Hindlimb muscle (tissue), 1 donor: ENCODE measurements around the gene ASNS. TPM values are rescaled to one million over a fixed set of nuclear protein-coding genes. Genes with fewer than 3 reads are reported as not detected.
A peak's percentile ranks its signal among the peaks of the same experiment; 100 is the strongest.
"Not testable (repeated sequence)": the region's sequence is repeated elsewhere in the genome, so short reads cannot be mapped to it uniquely, and the experiment has no call there.

Experiments
- DNase-seq: peaks from one replicate; pipeline ENCODE4 v3.0.0-alpha.2; 2013
- polyA plus RNA-seq: library from polyadenylated mRNA; unstranded; fragments of 120-200 nt; gene quantifications from one replicate; pipeline ENCODE4 v1.2.1, GENCODE V29; 2013; ENCODE audit not compliant: insufficient read length

ASNS gene, protein sequence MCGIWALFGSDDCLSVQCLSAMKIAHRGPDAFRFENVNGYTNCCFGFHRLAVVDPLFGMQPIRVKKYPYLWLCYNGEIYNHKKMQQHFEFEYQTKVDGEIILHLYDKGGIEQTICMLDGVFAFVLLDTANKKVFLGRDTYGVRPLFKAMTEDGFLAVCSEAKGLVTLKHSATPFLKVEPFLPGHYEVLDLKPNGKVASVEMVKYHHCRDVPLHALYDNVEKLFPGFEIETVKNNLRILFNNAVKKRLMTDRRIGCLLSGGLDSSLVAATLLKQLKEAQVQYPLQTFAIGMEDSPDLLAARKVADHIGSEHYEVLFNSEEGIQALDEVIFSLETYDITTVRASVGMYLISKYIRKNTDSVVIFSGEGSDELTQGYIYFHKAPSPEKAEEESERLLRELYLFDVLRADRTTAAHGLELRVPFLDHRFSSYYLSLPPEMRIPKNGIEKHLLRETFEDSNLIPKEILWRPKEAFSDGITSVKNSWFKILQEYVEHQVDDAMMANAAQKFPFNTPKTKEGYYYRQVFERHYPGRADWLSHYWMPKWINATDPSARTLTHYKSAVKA
- 11.3 TPM for polyA plus RNA-seq

DNA sequence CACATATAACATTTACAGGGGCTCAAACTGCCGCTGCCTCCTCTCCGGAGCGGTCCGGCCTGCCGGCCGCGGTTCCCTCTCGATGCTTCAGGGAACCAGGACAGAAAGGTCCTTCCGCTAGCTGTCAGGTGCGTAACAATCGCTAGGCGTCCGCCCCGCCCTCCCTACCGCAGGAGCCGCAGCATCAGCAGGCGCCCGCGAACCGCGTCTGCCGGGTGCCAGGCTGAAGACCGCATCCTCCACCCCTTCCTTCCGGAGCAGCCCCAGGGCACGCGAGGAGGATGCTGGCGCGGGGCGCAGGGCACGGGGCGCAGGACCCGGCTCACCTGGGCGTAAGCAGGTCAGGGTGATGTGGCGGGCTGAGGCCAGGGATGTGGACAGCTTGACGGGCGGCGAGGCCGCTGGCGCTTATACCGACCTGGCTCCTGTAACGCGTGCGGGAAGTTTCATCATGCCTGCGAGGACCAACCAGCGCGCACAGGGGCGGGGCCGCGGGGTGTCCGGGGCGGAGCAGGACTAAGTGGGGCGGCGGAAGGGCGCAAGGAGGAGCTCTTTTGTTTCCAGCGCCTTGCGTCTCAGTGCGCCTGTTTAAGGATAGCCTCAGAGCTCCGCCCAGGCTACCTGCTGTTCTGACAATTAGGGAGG lies at the start of gene ASNS:
ASNS (minus strand) TSS at position 384 of the 645 bp plus-strand sequence. CDS start 3,252 bp downstream, outside the sequence.
- DNase-seq = peak; percentile 91

DNA sequence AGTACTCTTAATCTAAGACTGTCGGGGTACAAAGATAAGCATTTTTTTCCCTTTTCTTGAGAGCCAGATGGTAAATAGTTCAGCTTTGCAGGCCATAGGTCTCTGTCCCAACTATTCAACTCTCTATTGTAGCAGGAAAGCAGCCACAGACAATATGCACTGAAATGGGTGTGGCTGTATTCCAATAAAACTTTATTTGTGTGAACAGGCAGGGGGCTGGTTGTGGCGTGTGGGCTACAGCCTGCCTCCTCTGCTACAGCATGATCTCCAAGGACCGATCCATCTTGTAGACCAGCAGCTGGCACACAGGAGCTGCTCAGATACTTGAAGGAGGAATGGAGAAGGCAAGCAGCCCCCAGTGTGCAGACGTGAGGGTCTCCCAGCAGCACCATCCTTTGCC lies 49.0 kb upstream of the ASNS start:
- DNase-seq = not testable (repeated sequence)

DNA sequence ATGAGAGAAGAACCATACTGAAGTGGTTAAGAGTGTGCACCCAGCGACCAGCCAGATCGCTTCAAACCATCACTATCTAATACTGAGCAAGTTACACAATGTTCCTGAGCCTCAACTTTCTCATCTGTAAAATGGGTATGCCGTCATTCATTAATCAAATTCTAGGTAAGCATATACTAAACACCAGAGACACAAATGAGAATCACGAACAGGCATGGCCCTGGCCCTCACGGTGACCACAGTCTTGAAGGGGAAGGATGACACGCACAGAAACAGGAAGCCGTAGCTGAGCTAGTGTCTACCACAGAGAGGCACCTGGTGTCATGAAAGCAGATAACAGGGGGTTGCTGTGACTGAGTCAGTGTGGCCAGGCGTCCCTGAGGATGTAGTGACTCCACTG lies 43.1 kb upstream of the ASNS start:
- not testable (repeated sequence) for DNase-seq

DNA sequence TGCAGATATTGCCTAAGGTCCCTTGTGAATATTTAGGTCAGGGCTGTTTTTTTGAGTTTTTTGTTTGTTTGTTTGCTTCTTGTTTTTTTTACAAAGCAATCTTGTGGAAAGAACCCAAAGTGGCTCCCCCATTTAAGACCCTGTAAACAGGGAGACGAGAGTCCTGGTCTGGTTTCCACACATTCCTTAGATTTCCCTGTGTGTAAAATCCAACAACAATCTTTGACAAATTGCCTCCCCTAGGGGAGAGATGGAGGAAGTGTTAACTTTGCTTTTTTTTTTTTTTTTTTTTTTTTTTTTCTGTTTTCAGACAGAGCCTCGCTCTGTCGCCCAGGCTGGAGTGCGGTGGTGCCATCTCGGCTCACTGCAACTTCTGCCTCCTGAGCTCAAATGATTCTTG lies 40.1 kb upstream of the ASNS start:
- DNase-seq = not testable (repeated sequence)

DNA sequence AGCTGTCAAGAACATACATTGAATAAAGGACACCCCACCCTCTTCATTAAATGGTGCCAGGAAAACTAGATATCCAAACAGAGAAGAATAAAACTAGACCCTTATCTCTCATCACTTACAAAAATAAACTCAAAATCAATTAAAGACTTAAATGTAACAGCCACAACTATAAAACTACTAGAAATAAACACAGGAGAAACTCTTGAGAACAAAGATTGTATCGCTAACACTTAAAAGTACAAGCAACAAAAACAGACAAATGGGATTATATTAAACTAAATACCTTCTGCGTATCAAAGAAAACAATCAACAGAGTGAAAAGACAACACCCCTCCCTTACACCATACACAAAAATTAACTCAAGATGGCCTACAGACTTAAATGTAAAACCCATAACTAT lies 24.7 kb upstream of the ASNS start:
- DNase-seq = not testable (repeated sequence)

DNA sequence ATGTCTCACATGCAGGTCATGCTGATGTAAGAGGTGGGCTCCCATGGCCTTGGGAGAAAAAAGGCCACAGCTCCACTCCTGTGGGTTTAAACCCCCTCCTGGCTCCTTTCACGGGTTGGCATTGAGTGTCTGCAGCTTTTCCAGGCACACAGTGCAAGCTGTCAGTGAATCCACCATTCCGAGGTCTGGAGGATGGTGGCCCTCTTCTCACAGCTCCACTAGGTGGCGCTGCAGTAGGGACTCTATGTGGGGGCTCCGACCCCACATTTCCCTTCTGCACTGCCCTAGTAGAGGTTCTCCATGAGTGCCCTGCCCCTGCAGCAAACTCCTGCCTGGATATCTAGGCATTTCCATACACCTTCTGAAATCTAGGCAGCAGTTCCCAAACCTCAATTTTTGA lies 19.5 kb upstream of the ASNS start:
- not testable (repeated sequence) for DNase-seq

DNA sequence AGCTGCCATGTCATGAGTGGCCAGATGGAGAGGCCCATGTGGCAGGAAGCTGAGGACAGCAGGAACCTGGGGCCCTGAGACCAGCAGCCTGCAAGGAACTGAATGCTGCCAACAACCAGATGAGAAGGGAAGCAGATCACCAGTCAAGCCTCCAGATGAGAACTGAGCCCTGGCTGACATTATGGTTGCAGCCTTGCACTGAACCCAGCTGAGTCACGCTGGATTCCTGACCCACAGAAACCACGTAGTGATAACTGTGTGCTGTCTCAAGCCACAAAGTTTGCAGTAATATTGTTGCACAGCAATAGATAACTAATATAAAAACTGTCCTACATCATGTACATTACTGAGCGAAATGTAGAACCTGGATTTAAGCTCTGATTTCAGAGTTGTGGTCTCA lies 7.3 kb upstream of the ASNS start:
- not testable (repeated sequence) for DNase-seq

DNA sequence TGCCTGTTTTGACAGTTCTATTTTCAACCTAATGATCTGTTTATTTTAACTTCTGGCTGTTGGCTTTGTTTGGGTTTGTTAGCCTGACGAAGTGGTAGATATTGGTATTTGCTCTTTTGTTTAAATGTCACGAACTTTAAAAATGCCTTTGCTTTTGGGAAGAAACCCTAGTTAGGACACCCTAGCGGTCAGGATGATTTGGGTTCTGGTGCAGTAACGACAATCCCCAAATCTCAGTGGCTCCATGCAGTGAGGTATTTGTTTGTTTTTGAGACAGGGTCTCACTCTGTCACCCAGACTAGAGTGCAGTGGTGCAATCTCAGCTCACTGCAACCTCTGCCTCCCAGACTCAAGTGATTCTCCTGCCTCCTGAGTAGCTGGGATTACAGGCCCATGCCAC lies 2.7 kb upstream of the ASNS start:
- DNase-seq = not testable (repeated sequence)

DNA sequence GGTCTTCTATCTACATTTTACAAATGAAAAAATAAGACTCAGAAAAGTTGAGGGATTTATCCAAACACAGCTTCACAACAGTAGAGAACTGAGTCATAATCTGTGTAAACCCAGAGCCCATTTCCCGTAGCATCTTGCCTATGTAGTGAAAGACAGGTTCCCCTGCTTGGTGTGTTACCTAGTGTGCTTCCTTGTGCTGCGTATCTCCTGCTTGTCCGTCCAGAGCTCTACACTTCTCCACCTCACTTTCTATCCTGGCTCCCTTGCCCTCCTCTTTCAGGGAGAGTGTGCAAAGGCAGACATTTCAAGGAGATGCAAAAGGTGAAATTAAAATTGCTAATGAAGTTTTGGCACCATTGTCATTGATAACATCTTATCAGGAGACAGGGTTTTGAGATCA lies 1.4 kb upstream of the ASNS start:
- no peak for DNase-seq

DNA sequence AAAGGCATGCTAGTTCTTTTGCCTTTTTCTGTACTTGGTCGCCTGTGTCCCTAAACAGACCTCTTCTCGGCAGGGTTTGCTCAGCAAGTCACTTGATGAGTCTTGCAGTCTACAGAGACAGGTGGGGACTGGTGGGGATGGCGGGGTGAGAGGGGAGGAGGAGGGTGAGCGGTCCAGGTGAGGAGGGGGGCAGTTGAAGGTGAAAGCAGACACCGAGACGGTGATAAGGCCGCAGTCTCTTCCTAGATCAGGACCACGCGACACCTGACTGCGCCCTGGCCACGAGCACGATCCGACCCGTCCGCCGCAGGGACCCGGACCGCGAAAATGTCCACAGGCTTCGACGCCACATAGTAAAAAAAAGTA lies 566 bp downstream of the ASNS start:
- DNase-seq = no peak

DNA sequence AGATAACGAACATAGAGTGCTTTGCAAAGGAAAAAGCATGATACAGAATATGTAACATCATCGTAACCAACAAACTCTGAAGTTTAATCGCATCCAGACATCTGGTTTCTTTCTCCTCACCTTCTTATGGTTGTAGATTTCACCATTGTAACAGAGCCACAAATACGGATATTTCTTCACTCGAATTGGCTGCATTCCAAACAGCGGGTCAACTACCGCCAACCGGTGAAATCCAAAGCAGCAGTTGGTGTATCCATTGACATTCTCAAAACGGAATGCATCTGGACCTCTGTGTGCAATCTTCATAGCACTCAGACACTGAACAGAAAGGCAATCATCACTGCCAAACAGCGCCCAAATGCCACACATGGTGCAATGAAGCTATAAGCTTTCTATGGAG lies 3.4 kb downstream of the ASNS start:
- no peak for DNase-seq

DNA sequence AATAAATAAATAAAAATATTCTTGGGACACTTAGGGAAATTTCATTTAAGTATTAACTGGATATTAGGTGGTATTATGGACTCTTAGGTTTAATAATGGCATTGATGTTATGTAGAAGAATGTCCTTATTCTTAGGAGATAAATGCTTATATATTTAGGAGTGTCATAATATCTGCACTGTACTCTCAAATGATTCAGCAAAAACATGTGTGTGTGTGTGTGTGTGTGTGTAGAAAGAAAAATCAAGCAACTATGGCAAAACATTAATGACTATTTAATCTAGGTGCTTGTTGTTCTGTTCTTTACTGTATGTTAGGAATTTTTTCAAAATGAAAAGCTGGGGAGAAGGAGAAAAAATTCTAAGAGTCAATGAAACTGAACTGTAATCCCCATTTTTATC lies 3.9 kb downstream of the ASNS start:
- DNase-seq = no peak

DNA sequence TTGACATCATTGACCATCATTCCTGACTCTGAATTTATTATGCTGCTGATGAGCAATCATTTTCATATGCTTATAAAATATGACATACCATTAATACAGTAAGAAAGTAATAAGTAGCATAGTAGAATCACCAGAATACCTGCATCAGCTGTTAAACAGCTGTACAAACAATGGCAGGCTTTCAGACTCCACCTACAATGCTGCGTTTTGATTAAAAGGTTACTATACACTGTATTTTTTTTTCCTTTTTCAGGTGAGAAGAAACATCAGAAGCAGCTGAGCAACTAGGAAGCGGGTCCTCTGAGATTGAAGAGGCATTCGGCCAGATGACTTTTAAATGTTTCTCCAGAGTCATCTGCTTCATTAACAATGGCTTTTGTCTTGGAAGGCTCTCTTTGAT lies 7.1 kb downstream of the ASNS start:
- DNase-seq = no peak

DNA sequence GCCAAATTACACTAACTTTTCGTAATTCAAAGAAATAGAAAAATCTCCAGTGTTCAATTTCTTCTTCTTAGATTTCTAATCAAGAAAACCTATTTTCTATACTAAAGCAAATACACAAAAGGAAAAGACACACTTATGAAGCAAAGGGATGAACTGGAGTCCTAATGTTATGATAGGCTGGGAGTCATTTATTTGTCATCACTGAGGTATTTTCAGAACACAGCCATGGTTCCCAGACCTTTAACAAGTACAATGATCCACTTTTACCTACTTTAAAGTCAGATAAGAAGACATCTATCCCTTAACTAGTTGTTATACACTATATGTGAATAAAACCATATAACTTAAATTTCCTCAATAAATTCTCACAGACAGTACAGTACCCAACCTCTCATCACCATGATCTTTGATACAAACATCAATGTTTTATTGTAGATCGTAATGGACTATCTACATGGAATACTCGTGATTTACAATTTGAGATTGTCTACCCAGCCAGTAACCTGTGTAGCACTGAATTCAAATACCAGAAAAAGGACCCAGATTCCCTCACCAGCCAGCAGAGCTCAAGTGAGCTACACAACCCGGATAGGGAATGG lies 12.5 kb downstream of the ASNS start:
- DNase-seq = no peak

DNA sequence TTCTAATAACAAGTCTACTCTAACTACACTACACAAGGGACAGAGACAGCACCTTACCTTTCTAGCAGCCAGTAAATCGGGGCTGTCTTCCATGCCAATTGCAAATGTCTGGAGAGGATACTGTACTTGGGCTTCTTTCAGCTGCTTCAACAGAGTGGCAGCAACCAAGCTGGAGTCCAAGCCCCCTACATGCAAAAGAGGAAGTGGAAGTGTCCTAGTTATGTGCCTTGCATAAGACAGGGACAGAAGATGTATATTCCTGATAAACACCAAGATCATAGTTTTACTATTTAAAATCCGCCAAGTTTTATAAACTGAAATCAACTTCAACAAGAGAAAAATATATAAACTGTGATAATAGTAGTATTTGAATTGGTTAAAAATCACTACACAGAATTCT lies 14.0 kb downstream of the ASNS start:
- no peak for DNase-seq

DNA sequence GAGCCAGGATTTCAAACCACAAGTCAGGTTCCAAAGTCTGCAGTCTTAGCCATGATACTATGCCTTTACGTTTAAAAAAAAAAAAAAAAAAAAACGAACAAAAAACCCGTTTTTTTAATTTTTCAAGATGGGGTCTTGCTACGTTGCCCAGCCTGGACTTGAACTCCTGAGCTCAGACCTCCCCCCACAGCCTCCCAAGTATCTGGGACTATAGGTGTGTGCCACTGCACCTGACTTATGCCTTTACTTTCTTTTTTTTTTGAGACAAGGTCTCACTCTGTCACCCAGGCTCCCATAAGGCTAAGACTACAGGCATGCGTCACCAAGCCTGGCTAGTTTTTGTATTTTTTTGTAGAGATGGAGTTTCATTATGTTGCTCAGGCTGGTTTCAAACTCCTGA lies 14.7 kb downstream of the ASNS start:
- DNase-seq = no peak

DNA sequence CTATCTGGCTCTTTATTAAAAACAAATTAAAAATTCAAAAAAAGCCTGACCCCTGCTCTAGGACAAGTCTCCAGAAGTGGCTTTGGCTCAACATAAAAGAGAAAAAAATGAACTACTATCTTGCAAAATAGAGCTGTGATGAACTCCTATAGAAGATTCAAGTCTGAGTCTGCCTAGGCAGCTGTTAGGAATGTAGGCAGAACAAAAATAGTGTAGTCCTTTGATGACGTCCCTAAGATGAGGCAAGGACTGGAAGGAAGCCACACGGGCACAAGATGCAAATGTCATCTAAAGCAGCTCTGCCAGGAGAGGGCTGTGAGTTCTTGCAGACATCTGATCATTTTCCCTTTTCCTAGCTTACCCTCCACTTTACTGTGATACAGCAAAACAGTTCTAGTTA lies 20.5 kb downstream of the ASNS start:
- DNase-seq = no peak

DNA sequence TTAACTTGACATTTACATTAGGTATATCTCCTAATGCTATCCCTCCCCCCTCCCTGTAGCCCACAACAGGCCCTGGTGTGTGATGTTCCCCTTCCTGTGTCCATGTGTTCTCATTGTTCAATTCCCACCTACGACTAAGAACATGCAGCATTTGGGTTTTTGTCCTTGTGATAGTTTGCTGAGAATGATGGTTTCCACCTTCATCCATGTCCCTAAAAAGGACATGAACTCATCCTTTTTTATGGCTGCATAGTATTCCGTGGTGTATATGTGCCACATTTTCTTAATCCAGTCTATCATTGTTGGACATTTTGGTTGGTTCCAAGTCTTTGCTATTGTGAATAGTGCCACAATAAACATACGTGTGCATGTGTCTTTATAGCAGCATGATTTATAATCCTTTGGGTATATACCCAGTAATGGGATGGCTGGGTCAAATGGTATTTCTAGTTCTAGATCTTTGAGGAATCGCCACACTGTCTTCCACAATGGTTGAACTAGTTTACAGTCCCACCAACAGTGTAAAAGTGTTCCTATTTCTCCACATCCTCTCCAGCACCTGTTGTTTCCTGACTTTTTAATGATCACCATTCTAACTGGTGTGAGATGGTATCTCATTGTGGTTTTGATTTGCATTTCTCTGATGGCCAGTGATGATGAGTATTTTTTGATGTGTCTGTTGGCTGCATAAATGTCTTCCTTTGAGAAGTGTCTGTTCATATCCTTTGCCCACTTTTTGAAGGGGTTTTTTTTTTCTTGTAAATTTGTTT lies 21.8 kb downstream of the ASNS start:
- DNase-seq = not testable (repeated sequence)

DNA sequence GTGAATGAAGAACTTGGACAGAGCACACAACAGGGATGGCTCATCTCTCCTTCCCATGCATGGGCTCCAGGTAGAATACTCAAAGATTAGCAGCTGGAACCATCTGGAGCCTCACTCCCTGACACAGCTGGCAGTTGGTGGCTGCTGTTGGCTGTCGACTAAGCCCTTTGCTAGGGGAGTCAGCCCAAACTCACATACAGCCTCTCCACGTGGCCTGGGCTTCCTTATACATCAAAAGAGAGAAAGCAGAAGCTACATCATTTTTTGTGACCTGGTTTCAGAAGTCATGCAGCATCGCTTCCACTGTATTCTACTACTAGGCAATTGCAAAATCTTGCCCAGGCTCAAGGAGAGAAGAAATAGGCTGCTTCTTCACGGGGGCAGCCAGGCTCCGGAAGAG lies 24.4 kb downstream of the ASNS start:
- DNase-seq = no peak

DNA sequence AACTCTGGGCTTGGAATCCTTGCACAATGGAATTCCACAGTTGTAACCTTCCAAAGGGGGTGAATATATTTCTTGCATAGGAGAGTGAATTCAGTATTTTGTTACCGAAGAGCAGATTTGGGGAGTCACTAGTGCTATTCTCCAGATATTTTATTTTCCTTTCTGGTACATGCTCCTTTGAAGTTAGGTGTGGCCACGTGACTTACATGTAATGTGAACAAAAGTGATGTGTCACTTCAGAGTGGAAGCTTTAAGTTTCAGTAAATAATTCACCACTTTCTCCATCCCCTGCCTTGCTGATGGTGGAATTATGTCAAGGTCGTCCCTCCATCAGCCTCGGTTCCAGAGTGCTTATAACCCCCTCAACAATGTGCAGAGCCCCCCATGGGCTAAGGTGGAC lies 25.3 kb downstream of the ASNS start:
- no peak for DNase-seq

DNA sequence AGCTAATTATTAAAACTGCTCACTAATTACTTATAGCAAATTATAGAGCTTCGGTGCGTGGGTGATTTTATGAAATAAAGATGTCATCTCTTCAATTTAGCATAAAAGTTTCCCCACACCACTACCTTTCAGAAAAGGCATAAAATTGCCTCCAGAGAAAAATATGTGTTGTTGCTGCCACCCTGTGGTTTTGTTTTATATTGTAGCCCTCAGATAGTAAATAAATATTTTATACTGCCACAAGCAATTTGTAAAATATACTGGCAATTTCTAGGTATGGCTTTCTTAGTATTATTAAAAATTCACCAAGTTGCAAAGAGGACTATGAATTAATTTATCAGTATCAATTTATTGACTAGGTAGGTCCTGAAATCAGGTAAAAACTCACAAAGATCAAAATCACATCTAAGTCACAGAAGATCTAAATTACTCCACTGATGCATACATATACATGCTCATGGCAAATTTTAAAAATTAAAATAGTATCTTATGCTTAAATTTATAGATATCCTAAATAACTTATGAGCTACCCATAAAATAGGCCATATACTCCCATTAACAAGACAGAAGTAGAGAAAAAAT lies 26.5 kb downstream of the ASNS start:
- no peak for DNase-seq

DNA sequence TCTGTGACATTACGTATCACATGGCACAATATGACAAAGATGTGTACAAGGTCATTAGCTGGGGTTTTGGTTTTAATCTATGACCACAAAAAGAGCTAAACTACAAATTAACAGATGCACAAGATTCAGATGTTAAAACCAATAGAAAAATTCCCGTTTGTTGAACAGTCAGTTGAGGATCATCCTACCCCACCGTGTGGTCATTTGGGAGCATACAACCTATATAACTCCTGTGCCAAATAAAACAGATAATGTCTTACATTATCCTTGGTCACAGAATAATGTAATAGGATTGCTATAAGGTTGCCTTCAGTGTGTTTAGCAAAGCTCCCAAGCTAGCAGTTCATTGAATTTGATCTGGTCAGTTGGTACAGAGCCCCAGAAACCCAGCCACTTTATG lies 28.2 kb downstream of the ASNS start:
- DNase-seq = no peak
